Stimulated activated CD8-positive, alpha-beta memory T cell treated with anti-CD3 and anti-CD28 coated beads, Interleukin-2, amount 100 ng/mL, for 48 hours (primary cell): Measurements from ENCODE around the gene MAFF.
A peak's percentile ranks its signal among the peaks of the same experiment; 100 is the strongest.
"Not testable (repeated sequence)": the region's sequence is repeated elsewhere in the genome, so short reads cannot be mapped to it uniquely, and the experiment has no call there.

Experiments
- DNase-seq, 2 donors: peaks; one replicate each; pipeline ENCODE4 v3.0.0-alpha.2; 2020; ENCODE audit warnings: low read depth in 2 of 2

The MAFF gene

GRCh38 chr22:38201711-38202436 is at the start of gene MAFF:
MAFF (plus strand) TSS chr22:38201994; CDS start chr22:38213854, 11,860 bp downstream.
- peak; percentile 86 to 95 for DNase-seq

- DNase-seq = no peak
Observed at GRCh38 chr22:38153821-38154562, 47.8 kb upstream of the MAFF start.

GRCh38 chr22:38154563-38154915 is 47.3 kb upstream of the MAFF start:
- not testable (repeated sequence) for DNase-seq

- no peak for DNase-seq
Observed at GRCh38 chr22:38155703-38156102, 46.1 kb upstream of the MAFF start.

- no peak for DNase-seq
Observed at GRCh38 chr22:38162881-38163843, 38.6 kb upstream of the MAFF start.

GRCh38 chr22:38163844-38164550 is 37.8 kb upstream of the MAFF start:
- DNase-seq = no peak

- no peak for DNase-seq
Observed at GRCh38 chr22:38164551-38164918, 37.3 kb upstream of the MAFF start.

- DNase-seq = no peak
Observed at GRCh38 chr22:38165922-38166593, 35.7 kb upstream of the MAFF start.

- no peak for DNase-seq
Observed at GRCh38 chr22:38167988-38168407, 33.8 kb upstream of the MAFF start.

GRCh38 chr22:38169116-38169515 is 32.7 kb upstream of the MAFF start:
- DNase-seq = no peak

- no peak for DNase-seq
Observed at GRCh38 chr22:38170469-38170868, 31.3 kb upstream of the MAFF start.

GRCh38 chr22:38171927-38172831 is 29.6 kb upstream of the MAFF start:
- DNase-seq = no peak

GRCh38 chr22:38172832-38173640 is 28.8 kb upstream of the MAFF start:
- peak in 1 of 2 donors; percentile 36 for DNase-seq

- DNase-seq = no peak
Observed at GRCh38 chr22:38173641-38173906, 28.2 kb upstream of the MAFF start.

GRCh38 chr22:38174626-38175025 is 27.2 kb upstream of the MAFF start:
- DNase-seq = no peak

- no peak for DNase-seq
Observed at GRCh38 chr22:38175206-38176118, 26.3 kb upstream of the MAFF start.

- peak in 1 of 2 donors; percentile 36 for DNase-seq
Observed at GRCh38 chr22:38176170-38176741, 25.5 kb upstream of the MAFF start.

GRCh38 chr22:38177044-38177443 is 24.8 kb upstream of the MAFF start:
- DNase-seq = no peak
